CD4-positive, alpha-beta T cell treated with Interleukin-2 at 100 ng/mL for 4 hours (primary cell): ENCODE measurements around the gene C20orf144.
"Not testable (repeated sequence)": the region's sequence is repeated elsewhere in the genome, so short reads cannot be mapped to it uniquely, and the experiment has no call there.

Experiments
- DNase-seq: peaks from one replicate; pipeline ENCODE4 v3.0.0-alpha.2; 2020; ENCODE audit warnings: low spot score

The C20orf144 gene

DNA sequence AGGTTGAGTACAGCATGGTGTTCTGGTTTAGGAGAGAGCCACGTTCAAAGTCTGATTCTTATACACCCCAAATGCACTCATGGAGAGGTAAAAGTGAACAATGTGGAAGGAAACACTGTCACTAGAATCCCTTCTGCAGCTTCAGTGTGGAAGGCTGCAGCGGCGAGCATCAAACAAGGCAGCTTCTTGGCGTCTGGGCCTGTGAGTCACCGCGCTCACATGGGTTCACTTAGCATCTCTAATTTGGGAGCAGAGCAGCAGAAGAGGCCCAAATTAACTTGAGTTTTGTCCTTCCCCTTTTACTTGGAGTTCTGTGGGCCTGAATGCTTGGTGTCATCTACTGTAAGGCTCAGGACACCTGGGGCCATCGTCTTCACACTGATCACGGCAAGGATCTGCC lies 35.0 kb downstream of the C20orf144 start:
- no peak for DNase-seq

- not testable (repeated sequence) for DNase-seq
These were observed 36.8 kb downstream of the C20orf144 start for GRCh38 chr20:33698966-33699365.

DNA sequence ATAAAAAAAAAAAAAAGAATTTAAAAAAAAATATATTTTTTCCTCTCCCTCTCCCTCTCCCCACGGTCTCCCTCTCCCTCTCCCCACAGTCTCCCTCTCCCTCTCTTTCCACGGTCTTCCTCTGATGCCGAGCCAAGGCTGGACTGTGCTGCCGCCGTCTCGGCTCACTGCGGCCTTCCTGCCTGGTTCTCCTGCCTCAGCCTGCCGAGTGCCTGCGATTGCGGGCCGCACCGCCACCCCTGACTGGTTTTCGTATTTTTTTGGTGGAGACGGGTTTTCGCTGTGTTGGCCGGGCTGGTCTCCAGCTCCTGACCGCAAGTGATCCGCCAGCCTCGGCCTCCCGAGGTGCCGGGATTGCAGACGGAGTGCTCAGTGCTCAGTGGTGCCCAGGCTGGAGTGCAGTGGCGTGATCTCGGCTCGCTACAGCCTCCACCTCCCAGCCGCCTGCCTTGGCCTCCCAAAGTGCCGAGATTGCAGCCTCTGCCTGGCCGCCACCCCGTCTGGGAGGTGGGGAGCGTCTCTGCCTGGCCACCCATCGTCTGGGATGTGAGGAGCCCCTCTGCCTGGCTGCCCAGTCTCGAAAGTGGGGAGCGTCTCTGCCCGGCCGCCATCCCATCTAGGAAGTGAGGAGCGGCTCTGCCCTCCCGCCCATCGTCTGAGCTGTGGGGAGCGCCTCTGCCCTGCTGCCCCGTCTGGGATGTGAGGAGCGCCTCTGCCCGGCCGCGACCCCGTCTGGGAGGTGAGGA lies 38.7 kb downstream of the C20orf144 start:
- DNase-seq = not testable (repeated sequence)

- DNase-seq = no peak
These were observed 39.7 kb downstream of the C20orf144 start for GRCh38 chr20:33701629-33702450.

- DNase-seq = no peak
These were observed 40.7 kb downstream of the C20orf144 start for GRCh38 chr20:33702861-33703260.

GRCh38 chr20:33703498-33704137 lies 41.5 kb downstream of the C20orf144 start:
- DNase-seq = no peak

- DNase-seq = no peak
These were observed 42.2 kb downstream of the C20orf144 start for GRCh38 chr20:33704197-33704924.

GRCh38 chr20:33707668-33708067 lies 45.5 kb downstream of the C20orf144 start:
- no peak for DNase-seq

- no peak for DNase-seq
These were observed 47.3 kb downstream of the C20orf144 start for GRCh38 chr20:33709398-33709797.

DNA sequence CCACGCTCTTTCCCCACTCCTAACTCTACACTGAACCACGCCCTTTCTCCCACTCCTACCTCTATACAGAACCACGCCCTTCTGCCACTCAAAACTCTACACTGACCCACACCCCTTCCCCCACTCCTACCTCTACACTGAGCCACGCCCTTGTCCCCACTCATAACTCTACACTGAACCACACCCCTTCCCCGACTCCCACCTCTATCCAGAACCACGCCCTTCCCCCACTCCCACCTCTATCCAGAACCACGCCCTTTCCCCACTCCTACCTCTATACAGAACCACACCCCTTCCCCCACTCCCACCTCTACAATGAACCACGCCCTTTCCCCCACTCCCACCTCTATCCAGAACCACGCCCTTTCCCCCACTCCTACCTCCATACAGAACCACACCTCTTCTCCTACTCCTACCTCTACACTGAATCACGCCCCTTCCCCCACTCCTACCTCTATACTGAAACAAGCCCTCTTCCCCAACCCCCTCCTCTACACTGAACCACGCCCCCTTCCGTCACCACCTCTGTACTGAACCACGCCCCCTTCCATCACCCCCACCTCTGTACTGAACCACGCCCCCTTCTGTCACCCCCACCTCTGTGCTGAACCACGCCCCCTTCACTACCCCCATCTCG lies 47.9 kb downstream of the C20orf144 start:
- DNase-seq = no peak

DNA sequence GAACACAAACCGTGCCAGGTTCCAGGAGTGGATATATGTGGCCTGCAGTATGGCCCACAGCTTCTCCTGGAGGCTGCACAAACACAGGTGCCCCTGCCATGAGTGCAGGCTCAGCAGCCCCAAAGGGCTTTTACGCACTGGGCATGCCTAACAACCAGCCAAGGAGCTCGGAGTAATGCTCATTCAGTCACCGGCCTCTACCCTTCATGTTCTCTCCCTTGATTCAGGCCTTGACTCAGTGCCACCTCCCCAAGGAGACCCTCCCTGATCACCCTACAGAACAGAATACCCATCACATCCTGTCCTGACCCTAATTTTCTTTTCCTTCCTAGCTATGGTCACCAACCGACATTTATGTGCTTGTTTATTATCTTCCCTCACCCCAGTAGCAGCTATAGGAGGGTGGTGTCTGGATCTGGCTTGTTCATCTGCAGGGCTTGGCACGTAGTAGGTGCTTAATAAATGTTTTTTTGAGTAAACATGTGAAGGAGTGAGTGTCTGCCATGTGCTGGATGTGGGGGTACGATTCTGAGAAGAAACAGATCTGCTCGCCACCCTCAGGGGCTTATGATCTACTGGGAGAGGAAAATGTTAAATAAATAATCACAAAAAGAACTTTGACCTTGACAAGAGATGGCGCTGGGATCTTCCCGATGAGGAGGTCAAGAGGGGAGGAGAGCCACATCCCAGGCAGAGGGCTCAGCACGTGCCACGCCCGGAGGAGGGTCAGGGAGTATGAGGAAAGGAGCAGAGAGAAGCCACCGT lies 48.7 kb downstream of the C20orf144 start:
- DNase-seq = no peak

- no peak for DNase-seq
These were observed 49.3 kb downstream of the C20orf144 start for GRCh38 chr20:33711446-33711738.
